IMR-90 (cell line): ENCODE results near the gene PIP5K1B. TPM values are rescaled to one million over a fixed set of nuclear protein-coding genes. Genes with fewer than 3 reads are reported as not detected.

ENCODE experiments used
- ATAC-seq: fragments of 200-7000 bp; cut with Tn5 transposase; 2 replicates; pipeline ENCODE4 v1.9.1; 2020; ENCODE audit warnings: low read depth, mild to moderate bottlenecking, moderate library complexity
- BruUV-seq: library from RNA; stranded (reverse); fragments of 400-500 nt; replicated peaks from 2 replicates; lab custom pipeline; 2021; lab: Mats Ljungman, UMichigan
- CTCF ChIA-PET: fragments of 300-600 bp; formaldehyde crosslinking; extraction: SDS; loops from one replicate; lab custom pipeline; 2021; ENCODE audit warnings: antibody characterized with exemption; lab: Yijun Ruan, JAX
- POLR2A ChIA-PET: fragments of 300-600 bp; sonication (Branson Sonifier 250); formaldehyde crosslinking; loops from one replicate; lab custom pipeline; 2022; ENCODE audit warnings: antibody characterized with exemption; ENCODE audit not compliant: unreplicated experiment; lab: Charles Lee
- DNase-seq: peaks from one replicate; pipeline ENCODE4 v3.0.0; 2013
- H2AFZ ChIP-seq: replicated peaks from 2 replicates; pipeline ENCODE3; 2013; ENCODE audit warnings: low read length, mild to moderate bottlenecking; ENCODE audit not compliant: poor library complexity
- H2AK5ac ChIP-seq: 2 replicates; pipeline ENCODE4 v1.6.1; 2013; ENCODE audit warnings: low read depth, low read length, inconsistent platforms
- H2AK9ac ChIP-seq: replicated peaks from 2 replicates; pipeline ENCODE3; 2013; ENCODE audit warnings: mild to moderate bottlenecking, low read depth, low read length, moderate library complexity; ENCODE audit not compliant: poor library complexity
- H2BK120ac ChIP-seq: 2 replicates; pipeline ENCODE4 v1.6.1; 2013; ENCODE audit warnings: low read depth, low read length, inconsistent platforms
- H2BK15ac ChIP-seq: 3 replicates; pipeline ENCODE4 v1.6.1; 2013; ENCODE audit warnings: low read depth, low read length, inconsistent platforms
- H2BK20ac ChIP-seq: 2 replicates; pipeline ENCODE4 v1.6.1; 2013; ENCODE audit warnings: low read depth, mild to moderate bottlenecking, inconsistent platforms, low read length, moderate library complexity
- H2BK5ac ChIP-seq: 2 replicates; pipeline ENCODE4 v1.6.1; 2013; ENCODE audit warnings: mild to moderate bottlenecking, low read depth, low read length, inconsistent platforms; ENCODE audit not compliant: poor library complexity, severe bottlenecking
- H3K14ac ChIP-seq: replicated peaks from 2 replicates; pipeline ENCODE4 v1.6.1; 2013; ENCODE audit warnings: low read depth, low read length, inconsistent platforms
- H3K18ac ChIP-seq: 2 replicates; pipeline ENCODE4 v1.6.1; 2013; ENCODE audit warnings: low read depth, low read length, control low read depth
- H3K23ac ChIP-seq: 2 replicates; pipeline ENCODE4 v1.6.1; 2013; ENCODE audit warnings: low read depth, low read length, inconsistent platforms
- H3K27ac ChIP-seq: 2 replicates; pipeline ENCODE4 v1.5.1; 2013; ENCODE audit warnings: mild to moderate bottlenecking, control low read depth, low read length; ENCODE audit not compliant: insufficient read depth
- H3K27me3 ChIP-seq: 2 replicates; pipeline ENCODE4 v1.6.1; 2013; ENCODE audit warnings: low read length; ENCODE audit not compliant: control insufficient read depth, insufficient read depth
- H3K36me3 ChIP-seq: 2 replicates; pipeline ENCODE4 v1.6.1; 2013; ENCODE audit warnings: low read length, mixed read lengths; ENCODE audit not compliant: control insufficient read depth, insufficient read depth
- H3K4ac ChIP-seq: 2 replicates; pipeline ENCODE4 v1.6.1; 2013; ENCODE audit warnings: low read depth, low read length, inconsistent platforms
- H3K4me1 ChIP-seq: 2 replicates; pipeline ENCODE4 v1.6.1; 2013; ENCODE audit warnings: low read length, mixed read lengths; ENCODE audit not compliant: control insufficient read depth, insufficient read depth
- H3K4me2 ChIP-seq: 2 replicates; pipeline ENCODE4 v1.6.1; 2013; ENCODE audit warnings: low read depth, mild to moderate bottlenecking, control low read depth, low read length, moderate library complexity
- H3K4me3 ChIP-seq: 2 replicates; pipeline ENCODE4 v1.5.1; 2013; ENCODE audit warnings: low read depth, mild to moderate bottlenecking, control low read depth, low read length, moderate library complexity; ENCODE audit not compliant: insufficient read depth
- H3K56ac ChIP-seq: 2 replicates; pipeline ENCODE4 v1.6.1; 2013; ENCODE audit warnings: low read length, inconsistent platforms; ENCODE audit not compliant: insufficient read depth; ENCODE audit errors: extremely low read depth
- H3K79me1 ChIP-seq, 2 experiments: 2 replicates each; pipeline ENCODE4 v1.6.1; 2013; ENCODE audit warnings: low read length in 2 of 2, inconsistent platforms in 1 of 2, low read depth in 1 of 2
- H3K9ac ChIP-seq: 2 replicates; pipeline ENCODE4 v1.6.1; 2013; ENCODE audit warnings: low read depth, low read length, control low read depth
- H3K9me1 ChIP-seq: 2 replicates; pipeline ENCODE4 v1.6.1; 2013; ENCODE audit warnings: low read length, inconsistent platforms; ENCODE audit not compliant: insufficient read depth
- H3K9me3 ChIP-seq: 2 replicates; pipeline ENCODE4 v1.6.1; 2013; ENCODE audit warnings: low read length; ENCODE audit not compliant: control insufficient read depth, insufficient read depth
- H4K20me1 ChIP-seq: 2 replicates; pipeline ENCODE4 v1.6.1; 2013; ENCODE audit warnings: low read length, inconsistent platforms; ENCODE audit not compliant: insufficient read depth
- H4K5ac ChIP-seq: 2 replicates; pipeline ENCODE4 v1.6.1; 2013; ENCODE audit warnings: mild to moderate bottlenecking, low read depth, low read length, control low read depth
- H4K8ac ChIP-seq, 2 experiments: 2 replicates each; pipeline ENCODE4 v1.6.1; 2013; ENCODE audit warnings: low read depth in 2 of 2, low read length in 2 of 2, control low read depth in 1 of 2, inconsistent platforms in 1 of 2
- H4K91ac ChIP-seq: 2 replicates; pipeline ENCODE4 v1.6.1; 2013; ENCODE audit warnings: low read depth, low read length, inconsistent platforms; ENCODE audit not compliant: insufficient read depth
- CTCF ChIP-seq: conservative IDR thresholded peaks from 2 replicates; pipeline ENCODE4 v1.5.1; 2012; ENCODE audit warnings: mild to moderate bottlenecking, low read depth, low read length, improper control_type of control experiment
- MAZ ChIP-seq: IDR thresholded peaks from 2 replicates; pipeline ENCODE4 v1.6.1; 2012; ENCODE audit warnings: low read depth, mild to moderate bottlenecking, low read length, improper control_type of control experiment, moderate library complexity, borderline replicate concordance
- POLR2A ChIP-seq: IDR thresholded peaks from 2 replicates; pipeline ENCODE4 v1.6.1; 2012; ENCODE audit warnings: mild to moderate bottlenecking, low read depth, low read length
- WGBS, 2 experiments: methylation state at CpG; one replicate each; pipeline versions ENCODE4 v1.1.5 to v1.1.7; 2013; ENCODE audit warnings: missing lambda C conversion rate in 2 of 2; ENCODE audit not compliant: insufficient read length in 1 of 2; ENCODE audit errors: extremely low coverage in 2 of 2; 5-methylcytosine and 5-hydroxymethylcytosine counted together
- dilution Hi-C: fragments of 300-500 bp; cut with HindIII; formaldehyde crosslinking; loops from one replicate; pipeline ENCODE4 v1.14.3; 2018; ENCODE audit warnings: low sequenced_read_pairs; ENCODE audit not compliant: unreplicated experiment
- in situ Hi-C: fragments of 300-500 bp; cut with MboI; formaldehyde crosslinking; loops from 3 replicates; pipeline ENCODE4 v1.14.3; 2019; ENCODE audit warnings: low sequenced_read_pairs, inconsistent platforms, mixed read lengths
- intact Hi-C: fragments of 100-400 bp; cut with micrococcal nuclease; formaldehyde crosslinking; loops from 2 replicates; pipeline ENCODE4 v1.10.0; 2022
- polyA plus RNA-seq, 3 experiments: library from polyadenylated mRNA; depleted of rRNA; stranded (reverse); fragments of >200 nt; gene quantifications; 2 replicates each; pipeline ENCODE4 v1.2.3, GENCODE V29; 2012; ENCODE audit warnings: low replicate concordance in 1 of 3
- total RNA-seq: library from RNA; depleted of rRNA; stranded (reverse); fragments of >200 nt; gene quantifications from 2 replicates; pipeline ENCODE4 v1.2.3, GENCODE V29; 2012

Gene PIP5K1B
- total and polyA plus RNA-seq, 2 of the 4 experiments (the other 2 are of a cell fraction), result not detected

GRCh38 chr9:68949271-68950000 lies 244.4 kb downstream of the PIP5K1B start:
- H4K5ac ChIP-seq, result no peak overlapping the region
- dilution Hi-C loops, result no loop called here
- no peak overlapping the region for H2AK5ac ChIP-seq
- no peaks in the 10 kb centered on the region for H3K36me3 ChIP-seq
- no peak overlapping the region for H2BK120ac ChIP-seq
- H3K4me2 ChIP-seq, result no peak overlapping the region
- H4K91ac ChIP-seq, result no peak overlapping the region
- H4K8ac ChIP-seq, result no peak overlapping the region
- no peaks in the 10 kb centered on the region for H3K79me1 ChIP-seq
- no peak overlapping the region for H3K9ac ChIP-seq
- H3K9me3 ChIP-seq, result no peaks in the 10 kb centered on the region
- BruUV-seq, result no TSS peak
- no peaks in the 10 kb centered on the region; the same call in 1 of the 2 replicates for H3K27me3 ChIP-seq
- no peak overlapping the region for H3K4ac ChIP-seq
- H3K4me3 ChIP-seq, result no peak overlapping the region
- no peaks in the 10 kb centered on the region for H3K4me1 ChIP-seq
- H3K14ac ChIP-seq, result no peak overlapping the region
- in situ Hi-C loops, result no loop called here
- H3K23ac ChIP-seq, result no peak overlapping the region
- POLR2A ChIA-PET, result no interaction called here
- DNase-seq (no peak), ATAC-seq (no peak)
- H3K18ac ChIP-seq, result no peak overlapping the region
- no peak overlapping the region for H2AK9ac ChIP-seq
- no peak overlapping the region for H2BK20ac ChIP-seq
- H2AFZ ChIP-seq, result peak overlapping the region; percentile 37
- no peak overlapping the region for H2BK15ac ChIP-seq
- intact Hi-C loops, result loop anchor here (1.0 kb wide), 2 partner anchors 117 to 365 kb away; no protein-coding TSS in a partner anchor
- H3K56ac ChIP-seq, result no peak overlapping the region
- no peak overlapping the region for H3K27ac ChIP-seq
- TF ChIP-seq POLR2A, result no peak
- TF ChIP-seq CTCF, result 0 out of 2 replicates have a peak, but pooled peaks have one; percentile 9
- TF ChIP-seq MAZ, result no peak
- H3K9me1 ChIP-seq, result no peaks in the 10 kb centered on the region
- no peak overlapping the region for H2BK5ac ChIP-seq
- CTCF ChIA-PET, result interaction anchor here (1.6 to 1.8 kb wide), 2 partner anchors 15 to 16 kb away, joined by 4 to 5 read pairs; no protein-coding TSS in a partner anchor
- no peaks in the 10 kb centered on the region for H4K20me1 ChIP-seq
- 60% methylated on average over 3 of the region's 13 CpGs; no CpG with 5 or more reads in 1 of the 2 experiments for WGBS, 2 experiments
